Duodenal mucosa (tissue), 2 donors: Measurements from ENCODE around the gene RCAN1.

Source experiments
- H3K27ac ChIP-seq: one replicate; pipeline ENCODE4 v1.7.0; 2013; ENCODE audit warnings: low read depth, low read length
- H3K27me3 ChIP-seq, 2 donors: one replicate each; pipeline ENCODE4 v1.7.0; 2013; ENCODE audit warnings: low read length in 2 of 2, control low read depth in 1 of 2; ENCODE audit not compliant: insufficient read depth in 2 of 2, control insufficient read depth in 1 of 2
- H3K36me3 ChIP-seq, 2 donors: one replicate each; pipeline ENCODE4 v1.7.0; 2013; ENCODE audit warnings: low read length in 2 of 2, control low read depth in 1 of 2; ENCODE audit not compliant: insufficient read depth in 2 of 2, control insufficient read depth in 1 of 2
- H3K4me1 ChIP-seq, 2 donors: one replicate each; pipeline ENCODE4 v1.7.0; 2013; ENCODE audit warnings: low read length in 2 of 2, control low read depth in 1 of 2; ENCODE audit not compliant: insufficient read depth in 2 of 2, control insufficient read depth in 1 of 2
- H3K4me3 ChIP-seq, 2 donors: one replicate each; pipeline ENCODE4 v1.7.0; 2013; ENCODE audit warnings: low read length in 2 of 2, low read depth in 1 of 2
- H3K9ac ChIP-seq, 2 donors: one replicate each; pipeline ENCODE4 v1.7.0; 2013; ENCODE audit warnings: low read length in 2 of 2, low read depth in 1 of 2
- H3K9me3 ChIP-seq, 2 donors: one replicate each; pipeline ENCODE4 v1.7.0; 2013; ENCODE audit warnings: low read length in 2 of 2, control low read depth in 1 of 2; ENCODE audit not compliant: control insufficient read depth in 1 of 2

RCAN1 gene

GRCh38 chr21:34534522-34534921 lies 80.4 kb downstream of the RCAN1 start:
- no peak overlapping the region for H3K27ac ChIP-seq

GRCh38 chr21:34533938-34534337 lies 81.0 kb downstream of the RCAN1 start:
- no peak overlapping the region for H3K4me3 ChIP-seq
- H3K9ac ChIP-seq: no peak overlapping the region
- H3K36me3 ChIP-seq: no peaks in the 10 kb centered on the region
- H3K9me3 ChIP-seq: no peaks in the 10 kb centered on the region
- no peaks in the 10 kb centered on the region for H3K27me3 ChIP-seq
- H3K4me1 ChIP-seq: no peaks in the 10 kb centered on the region
- H3K27ac ChIP-seq: no peak overlapping the region

More at GRCh38 chr21:34534522-34534921, 80.4 kb downstream of the RCAN1 start:
- no peaks in the 10 kb centered on the region for H3K27me3 ChIP-seq
- H3K4me1 ChIP-seq: no peaks in the 10 kb centered on the region
- no peaks in the 10 kb centered on the region for H3K9me3 ChIP-seq
- no peaks in the 10 kb centered on the region for H3K36me3 ChIP-seq
- no peak overlapping the region for H3K4me3 ChIP-seq
- no peak overlapping the region for H3K9ac ChIP-seq

GRCh38 chr21:34531399-34531798 lies 83.5 kb downstream of the RCAN1 start:
- peaks cover 5 to 10% of the 10 kb centered on the region in 2 donors for H3K4me1 ChIP-seq
- H3K36me3 ChIP-seq: no peaks in the 10 kb centered on the region
- no peaks in the 10 kb centered on the region for H3K9me3 ChIP-seq
- H3K4me3 ChIP-seq: no peak overlapping the region
- H3K27me3 ChIP-seq: no peaks in the 10 kb centered on the region
- no peak overlapping the region for H3K9ac ChIP-seq
- H3K27ac ChIP-seq: no peak overlapping the region

- no peak overlapping the region for H3K9ac ChIP-seq
- H3K4me3 ChIP-seq: no peak overlapping the region
- H3K9me3 ChIP-seq: no peaks in the 10 kb centered on the region
- peaks cover 5 to 14% of the 10 kb centered on the region in 2 donors for H3K4me1 ChIP-seq
- no peaks in the 10 kb centered on the region for H3K27me3 ChIP-seq
- H3K27ac ChIP-seq: no peak overlapping the region
- H3K36me3 ChIP-seq: no peaks in the 10 kb centered on the region
Observed at GRCh38 chr21:34530261-34530660, 84.7 kb downstream of the RCAN1 start.

GRCh38 chr21:34528131-34528561 lies 86.8 kb downstream of the RCAN1 start:
- Histone ChIP-seq H3K27me3 (no peaks in the 10 kb centered on the region), H3K9me3 (no peaks in the 10 kb centered on the region), H3K4me3 (no peak overlapping the region), H3K9ac (no peak overlapping the region), H3K36me3 (no peaks in the 10 kb centered on the region), H3K4me1 (peaks cover 16 to 27% of the 10 kb centered on the region in 2 donors), H3K27ac (no peak overlapping the region)

GRCh38 chr21:34526618-34527290 lies 88.2 kb downstream of the RCAN1 start:
- Histone ChIP-seq H3K4me3 (peak overlapping the region; percentile 59 to 68), H3K4me1 (peaks cover 29 to 37% of the 10 kb centered on the region in 2 donors), H3K27me3 (no peaks in the 10 kb centered on the region), H3K36me3 (peaks cover 0 to under 1% of the 10 kb centered on the region in 2 donors), H3K9me3 (no peaks in the 10 kb centered on the region), H3K9ac (peak overlapping the region; percentile 82 to 89), H3K27ac (peak overlapping the region; percentile 93)

- H3K9me3 ChIP-seq: no peaks in the 10 kb centered on the region
- H3K27me3 ChIP-seq: no peaks in the 10 kb centered on the region
- H3K27ac ChIP-seq: peak overlapping the region; percentile 93
- peaks cover 2 to 6% of the 10 kb centered on the region in 2 donors for H3K36me3 ChIP-seq
- peak overlapping the region; percentile 82 to 89 for H3K9ac ChIP-seq
- H3K4me1 ChIP-seq: peaks cover 34 to 42% of the 10 kb centered on the region in 2 donors
- H3K4me3 ChIP-seq: peak overlapping the region; percentile 59 to 68
Observed at GRCh38 chr21:34526241-34526617, 88.7 kb downstream of the RCAN1 start.

GRCh38 chr21:34524646-34525601 lies 90.0 kb downstream of the RCAN1 start:
- Histone ChIP-seq H3K27ac (peak overlapping the region; percentile 36), H3K4me3 (peak overlapping the region; percentile 52 to 68), H3K27me3 (no peaks in the 10 kb centered on the region), H3K9me3 (no peaks in the 10 kb centered on the region), H3K4me1 (peaks cover 37 to 46% of the 10 kb centered on the region in 2 donors), H3K36me3 (peaks cover 5 to 9% of the 10 kb centered on the region in 2 donors), H3K9ac (peak overlapping the region; percentile 48 to 89)

- H3K9ac ChIP-seq: peak overlapping the region in 1 of 2 donors; percentile 89
- H3K4me3 ChIP-seq: peak overlapping the region; percentile 19 to 50
- peaks cover 5 to 13% of the 10 kb centered on the region in 2 donors for H3K36me3 ChIP-seq
- H3K4me1 ChIP-seq: peaks cover 37 to 46% of the 10 kb centered on the region in 2 donors
- H3K27ac ChIP-seq: peak overlapping the region; percentile 72
- H3K27me3 ChIP-seq: no peaks in the 10 kb centered on the region
- no peaks in the 10 kb centered on the region for H3K9me3 ChIP-seq
Observed at GRCh38 chr21:34523019-34523555, 91.8 kb downstream of the RCAN1 start.

- Histone ChIP-seq H3K4me3 (peak overlapping the region in 1 of 2 donors; percentile 28), H3K27ac (peak overlapping the region; percentile 72), H3K9ac (peak overlapping the region in 1 of 2 donors; percentile 51), H3K4me1 (peaks cover 35 to 44% of the 10 kb centered on the region in 2 donors), H3K36me3 (peaks cover 5 to 18% of the 10 kb centered on the region in 2 donors), H3K9me3 (no peaks in the 10 kb centered on the region), H3K27me3 (no peaks in the 10 kb centered on the region)
Observed at GRCh38 chr21:34522284-34522683, 92.6 kb downstream of the RCAN1 start.
